ENCODE measurements around the gene TRH. TPM values are rescaled to one million over a fixed set of nuclear protein-coding genes. Genes with fewer than 3 reads are reported as not detected.

Gene TRH
- total RNA-seq, 1 donor from 2014 or later, result not detected

- Histone ChIP-seq H3K4me3 (no peak overlapping the region), H3K27me3 (ENCODE audit: low read depth) (peaks cover 15% of the 10 kb centered on the region), H3K4me1 (no peaks in the 10 kb centered on the region), H3K36me3 (no peaks in the 10 kb centered on the region), H3K9me3 (replicated peaks) (no peaks in the 10 kb centered on the region), H3K27ac (replicated peaks) (no peak overlapping the region)
- no peak for TF ChIP-seq CTCF (IDR thresholded peaks at IDR 0.05; ENCODE audit: borderline replicate concordance)
- intact Hi-C loops (cut with micrococcal nuclease), result no loop called here
- no peak for DNase-seq
These were observed 8.6 kb upstream of the TRH start for GRCh38 chr3:129965937-129966336.

- Histone ChIP-seq H3K4me1 (no peaks in the 10 kb centered on the region), H3K27ac (replicated peaks) (no peak overlapping the region), H3K9me3 (replicated peaks) (no peaks in the 10 kb centered on the region), H3K27me3 (ENCODE audit: low read depth) (peaks cover 15% of the 10 kb centered on the region), H3K4me3 (no peak overlapping the region), H3K36me3 (no peaks in the 10 kb centered on the region)
- no peak for TF ChIP-seq CTCF (IDR thresholded peaks at IDR 0.05; ENCODE audit: borderline replicate concordance)
- intact Hi-C loops (cut with micrococcal nuclease), result no loop called here
- no peak for DNase-seq
These were observed 7.6 kb upstream of the TRH start for GRCh38 chr3:129966876-129967275.

DNA sequence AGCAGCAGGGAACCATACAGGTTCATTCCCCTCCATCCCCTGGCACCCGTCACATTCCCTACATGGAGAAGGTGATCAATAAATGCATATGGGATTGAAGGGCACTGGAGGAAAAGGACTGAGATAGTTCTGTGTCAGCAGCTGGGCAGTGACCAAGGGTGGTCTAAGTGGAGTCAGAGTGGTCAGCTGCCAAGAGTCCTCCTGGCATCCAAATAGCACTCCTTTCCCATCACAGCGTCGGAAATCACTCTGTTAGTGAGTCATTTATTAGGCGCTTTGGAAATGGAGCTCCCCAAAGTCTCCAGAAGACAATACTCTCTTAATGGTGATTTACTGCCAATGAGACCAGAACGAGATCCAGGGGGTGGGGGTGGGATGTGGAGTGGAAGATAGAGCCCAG, 6.8 kb upstream of the TRH start:
- Histone ChIP-seq H3K36me3 (no peaks in the 10 kb centered on the region), H3K9me3 (replicated peaks) (no peaks in the 10 kb centered on the region), H3K27ac (replicated peaks) (no peak overlapping the region), H3K4me1 (no peaks in the 10 kb centered on the region), H3K4me3 (no peak overlapping the region), H3K27me3 (ENCODE audit: low read depth) (peaks cover 21% of the 10 kb centered on the region)
- intact Hi-C loops (cut with micrococcal nuclease), result no loop called here
- no peak for TF ChIP-seq CTCF (IDR thresholded peaks at IDR 0.05; ENCODE audit: borderline replicate concordance)
- DNase-seq, result no peak

GRCh38 chr3:129971351-129972052, 3.0 kb upstream of the TRH start:
- peaks cover 58% of the 10 kb centered on the region for H3K27me3 ChIP-seq (ENCODE audit: low read depth)
- H3K27ac ChIP-seq (replicated peaks), result no peak overlapping the region
- no peaks in the 10 kb centered on the region for H3K36me3 ChIP-seq
- no peaks in the 10 kb centered on the region for H3K9me3 ChIP-seq (replicated peaks)
- peaks cover 18% of the 10 kb centered on the region for H3K4me1 ChIP-seq
- TF ChIP-seq CTCF (IDR thresholded peaks at IDR 0.05; ENCODE audit: borderline replicate concordance), result no peak
- no peak for DNase-seq
- no peak overlapping the region for H3K4me3 ChIP-seq
- intact Hi-C loops (cut with micrococcal nuclease), result no loop called here

DNA sequence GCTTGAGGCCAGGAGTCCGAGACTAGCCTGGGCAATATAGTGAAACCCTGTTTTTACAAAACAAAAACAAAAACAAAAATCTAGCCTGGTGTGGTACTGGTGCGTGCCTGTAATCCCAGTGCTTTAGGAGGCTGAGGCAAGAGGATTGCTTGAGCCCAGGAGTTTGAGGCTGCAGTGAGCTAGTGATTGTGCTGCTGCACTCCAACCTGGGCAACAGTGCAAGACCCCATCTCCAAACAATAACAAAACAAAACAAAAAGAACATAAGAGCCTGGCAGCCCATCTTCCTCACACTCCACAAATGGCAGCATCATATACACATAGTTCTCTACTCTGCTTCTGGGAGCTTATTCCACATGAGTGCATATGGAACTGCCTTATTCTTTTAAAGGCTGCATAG, 2.2 kb upstream of the TRH start:
- intact Hi-C loops (cut with micrococcal nuclease), result no loop called here
- TF ChIP-seq CTCF (IDR thresholded peaks at IDR 0.05; ENCODE audit: borderline replicate concordance), result no peak
- Histone ChIP-seq H3K9me3 (replicated peaks) (no peaks in the 10 kb centered on the region), H3K27me3 (ENCODE audit: low read depth) (peaks cover 61% of the 10 kb centered on the region), H3K4me1 (peaks cover 18% of the 10 kb centered on the region), H3K27ac (replicated peaks) (no peak overlapping the region), H3K4me3 (no peak overlapping the region), H3K36me3 (no peaks in the 10 kb centered on the region)
- DNase-seq, result no peak
